Ovary (tissue), 3 donors: ENCODE results near the gene PACS2.

Source experiments
- CTCF ChIP-seq, 3 donors: fragments of 450-650 bp in 2 of 3; fragments of 200-600 bp in 1 of 3; IDR thresholded peaks; one replicate each; pipeline versions ENCODE4 v1.5.1 to v1.8.0; 2016 to 2022; ENCODE audit warnings: antibody characterized with exemption in 3 of 3, mild to moderate bottlenecking in 1 of 3
- POLR2A ChIP-seq: fragments of 450-650 bp; IDR thresholded peaks from one replicate; pipeline ENCODE4 v1.6.1; 2017; ENCODE audit warnings: antibody characterized with exemption, mild to moderate bottlenecking, moderate library complexity
- donor health status: DM: no; HTN: no; CAD: no.

GRCh38 chr14:105430042-105430441, 115.5 kb downstream of the PACS2 start:
- TF ChIP-seq CTCF (IDR thresholded peaks at IDR 0.05) (no peak), POLR2A (no peak)
